GM12891 (cell line): ENCODE data around the gene ARHGEF7.

Experiments
- PAX5 ChIP-seq: IDR thresholded peaks from 2 replicates; pipeline ENCODE4 v1.6.1; 2011; ENCODE audit warnings: low read length, moderate library complexity, mild to moderate bottlenecking; ENCODE audit not compliant: insufficient read depth, severe bottlenecking
- POLR2A ChIP-seq: IDR thresholded peaks from 2 replicates; pipeline ENCODE4 v1.6.1; 2011; ENCODE audit warnings: low read depth, low read length, control low read depth
- POLR2AphosphoS5 ChIP-seq: IDR thresholded peaks from 2 replicates; pipeline ENCODE4 v1.6.1; 2011; ENCODE audit warnings: low read depth, low read length, control low read depth
- POU2F2 ChIP-seq: IDR thresholded peaks from 2 replicates; pipeline ENCODE4 v1.6.1; 2011; ENCODE audit warnings: low read depth, mild to moderate bottlenecking, control low read depth, low read length, moderate library complexity
- SPI1 ChIP-seq: IDR thresholded peaks from 2 replicates; pipeline ENCODE4 v1.6.1; 2011; ENCODE audit warnings: low read depth, low read length, control low read depth
- TAF1 ChIP-seq: IDR thresholded peaks from 2 replicates; pipeline ENCODE4 v1.6.1; 2011; ENCODE audit warnings: low read depth, low read length, control low read depth

DNA sequence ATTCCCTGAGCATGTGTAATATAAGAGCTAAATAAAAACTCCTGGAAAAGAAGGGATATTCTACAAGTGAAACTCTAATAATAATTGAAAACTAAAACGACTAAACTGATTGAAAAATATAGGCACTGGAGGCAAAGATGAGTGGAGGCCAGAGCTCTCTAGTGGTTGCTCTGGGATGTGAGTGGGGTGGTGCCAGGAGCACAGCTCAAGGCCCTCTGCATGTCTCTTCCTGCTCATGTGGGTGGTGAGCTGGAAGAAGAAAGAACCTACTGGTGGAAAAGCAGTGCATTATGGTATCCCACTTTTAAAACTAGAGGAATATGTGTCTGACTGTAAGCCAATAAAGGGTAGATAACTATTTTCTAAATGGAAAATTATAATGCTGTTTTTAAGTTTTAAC lies 15.8 kb upstream of the ARHGEF7 start:
- TF ChIP-seq POLR2A (no peak), POLR2AphosphoS5 (no peak), TAF1 (no peak), SPI1 (no peak), POU2F2 (no peak), PAX5 (no peak)
